ENCODE measurements around the gene BICRA. TPM values are rescaled to one million over a fixed set of nuclear protein-coding genes. Genes with fewer than 3 reads are reported as not detected.
"Not testable (repeated sequence)": the region's sequence is repeated elsewhere in the genome, so short reads cannot be mapped to it uniquely, and the experiment has no call there.

The BICRA gene
- polyA plus RNA-seq, 1 of the 3 experiments (the other 2 are of a cell fraction), result 1.4 TPM

GRCh38 chr19:47668556-47668955 is 59.6 kb downstream of the BICRA start:
- H3F3A ChIP-seq (replicated peaks; ENCODE audit: insufficient read depth); DNase-seq; H2AFZ ChIP-seq (ENCODE audit: low read depth); POLR2A ChIA-PET; H3K27me3 ChIP-seq (ENCODE audit: insufficient read depth); H3K27ac ChIP-seq (ENCODE audit: low read depth in 2 of 2, low read length in 1 of 2); H3K9ac ChIP-seq; H3K9me2 ChIP-seq; H3K4me1 ChIP-seq (ENCODE audit: control insufficient read depth in 1 of 2, insufficient read depth in 2 of 2, low read depth in 1 of 2, low read length in 1 of 2); H3K4me2 ChIP-seq; H3K4me3 ChIP-seq (ENCODE audit: low read depth in 2 of 2, low read length in 1 of 2); H3K36me3 ChIP-seq (replicated peaks in 1 of 2; ENCODE audit: control insufficient read depth in 1 of 2, insufficient read depth in 2 of 2, low read length in 1 of 2); H3K9me3 ChIP-seq: not testable (repeated sequence)
- CTCF ChIA-PET, result interaction anchor here (0.6 kb wide), 1 partner anchor 49 kb away, joined by 3 read pairs; no protein-coding TSS in a partner anchor
- H4K20me1 ChIP-seq (ENCODE audit: insufficient read depth), result peaks cover 46% of the 10 kb centered on the region
- H3K79me2 ChIP-seq (ENCODE audit: insufficient read depth), result peaks cover 65% of the 10 kb centered on the region
- 97% methylated on average over 13 of the region's 13 CpGs for WGBS (ENCODE audit: low lambda C conversion rate)

GRCh38 chr19:47670736-47671135 is 61.8 kb downstream of the BICRA start:
- no peak for TF ChIP-seq USF2 (IDR thresholded peaks at IDR 0.05; ENCODE audit: borderline replicate concordance, low read depth, low read length)
- no peak for TF ChIP-seq REST (IDR thresholded peaks at IDR 0.05; ENCODE audit: low read depth, low read length)
- TF ChIP-seq TEAD4 (IDR thresholded peaks at IDR 0.05; ENCODE audit: borderline replicate concordance, insufficient read depth), result no peak
- TF ChIP-seq EZH2phosphoT487 (IDR thresholded peaks at IDR 0.05; ENCODE audit: borderline replicate concordance, low read depth), result no peak
- TF ChIP-seq FOXM1 (IDR thresholded peaks at IDR 0.05; ENCODE audit: low read depth), result no peak
- TF ChIP-seq RCOR1 (IDR thresholded peaks at IDR 0.05; ENCODE audit: low read length), result no peak
- TF ChIP-seq NFIC (IDR thresholded peaks at IDR 0.05; ENCODE audit: borderline replicate concordance), result no peak
- TF ChIP-seq ELF1 (IDR thresholded peaks at IDR 0.05), result no peak
- no peak for TF ChIP-seq CTCF (IDR thresholded peaks at IDR 0.05)
- TF ChIP-seq MEF2A (IDR thresholded peaks at IDR 0.05; ENCODE audit: borderline replicate concordance, low read depth), result no peak
- no peak for TF ChIP-seq PBX3 (IDR thresholded peaks at IDR 0.05)
- TF ChIP-seq YY1 (IDR thresholded peaks at IDR 0.05; ENCODE audit: low read depth), result no peak
- no peak for TF ChIP-seq POLR2AphosphoS5 (IDR thresholded peaks at IDR 0.05; ENCODE audit: low read depth, low read length)
- no peak for TF ChIP-seq RFX5 (IDR thresholded peaks at IDR 0.05; ENCODE audit: low read length)
- no peak for TF ChIP-seq TAF1 (IDR thresholded peaks at IDR 0.05; ENCODE audit: borderline replicate concordance, low read depth, low read length)
- TF ChIP-seq FOXJ3 (CRISPR knock-in tag; IDR thresholded peaks at IDR 0.05), result no peak
- no peak for TF ChIP-seq MXI1 (IDR thresholded peaks at IDR 0.05; ENCODE audit: low read depth, low read length)
- TF ChIP-seq RAD21 (IDR thresholded peaks at IDR 0.05; ENCODE audit: low read length), result no peak
- TF ChIP-seq ZBTB33 (IDR thresholded peaks at IDR 0.05; ENCODE audit: borderline replicate concordance, low read depth), result no peak
- Histone ChIP-seq H3K27ac (ENCODE audit: low read depth in 2 of 2, low read length in 1 of 2) (no peak overlapping the region), H3K4me3 (ENCODE audit: low read depth in 2 of 2, low read length in 1 of 2) (no peak overlapping the region), H3K27me3 (ENCODE audit: insufficient read depth) (no peaks in the 10 kb centered on the region), H3K9ac (no peak overlapping the region), H4K20me1 (ENCODE audit: insufficient read depth) (peaks cover 33% of the 10 kb centered on the region), H3K36me3 (replicated peaks in 1 of 2; ENCODE audit: control insufficient read depth in 1 of 2, insufficient read depth in 2 of 2, low read length in 1 of 2) (peaks cover 5 to 11% of the 10 kb centered on the region in 2 experiments), H3F3A (replicated peaks; ENCODE audit: insufficient read depth) (peaks cover 3% of the 10 kb centered on the region), H3K4me1 (ENCODE audit: control insufficient read depth in 1 of 2, insufficient read depth in 2 of 2, low read depth in 1 of 2, low read length in 1 of 2) (peaks cover 0 to 2% of the 10 kb centered on the region in 2 experiments; a peak in 1 of 4 replicates), H2AFZ (ENCODE audit: low read depth) (no peak overlapping the region), H3K9me2 (no peaks in the 10 kb centered on the region), H3K9me3 (no peaks in the 10 kb centered on the region), H3K4me2 (no peak overlapping the region), H3K79me2 (ENCODE audit: insufficient read depth) (peaks cover 50% of the 10 kb centered on the region)
- 94% methylated on average over 8 of the region's 8 CpGs for WGBS (ENCODE audit: low lambda C conversion rate)
- ChIA-PET POLR2A (no interaction called here), CTCF (no interaction called here)
- DNase-seq, result no peak

All from SK-N-SH (cell line).